Suppressor macrophage (primary cell): ENCODE results near the gene WDR1.
A peak's percentile ranks its signal among the peaks of the same experiment; 100 is the strongest.

Source experiments
- DNase-seq, 4 experiments: peaks; one replicate each; pipeline ENCODE4 v3.0.0-alpha.2; 2020 to 2022

The WDR1 gene

DNA sequence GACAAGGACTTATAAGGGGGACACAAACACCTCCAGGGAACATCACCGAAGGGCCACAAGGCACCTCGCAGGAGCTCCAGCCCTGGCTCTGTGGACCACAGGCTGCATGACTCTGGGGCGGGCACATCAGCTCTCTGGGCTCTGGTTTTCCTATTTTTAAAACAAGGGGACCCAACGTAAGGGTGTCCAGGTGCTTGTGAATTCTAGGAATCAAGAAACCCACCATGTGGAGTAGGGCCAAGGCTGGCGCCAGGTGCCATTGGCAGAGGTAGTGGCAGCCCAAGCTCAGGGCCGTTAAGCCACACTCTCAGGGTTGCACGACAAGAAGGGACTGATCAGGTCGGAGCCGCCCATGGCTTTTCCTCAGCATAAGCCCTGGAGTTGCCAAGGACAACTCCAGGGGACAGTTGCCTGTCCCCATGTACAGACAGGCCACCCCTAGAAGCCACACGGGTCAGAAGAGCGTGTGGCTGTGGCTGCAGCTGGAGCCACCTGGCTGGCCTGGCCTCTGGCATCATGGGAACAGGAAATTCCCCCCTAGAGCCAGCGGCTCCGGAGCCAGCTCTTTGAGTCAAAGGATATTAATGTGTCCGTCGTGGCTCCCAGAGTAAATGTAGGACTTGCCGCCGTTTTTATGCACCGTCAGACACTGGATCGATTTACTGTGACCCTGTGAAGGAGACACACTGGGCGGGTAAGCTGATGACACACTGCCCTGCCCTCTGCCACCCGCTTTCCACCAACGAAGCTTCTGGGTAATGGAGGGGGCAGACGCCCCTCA, 32.5 kb downstream of the WDR1 start:
- DNase-seq = no peak

GRCh38 chr4:10083331-10083771, 33.2 kb downstream of the WDR1 start:
- no peak for DNase-seq

- no peak for DNase-seq
Measured at GRCh38 chr4:10082459-10083272, 33.9 kb downstream of the WDR1 start.

- DNase-seq = no peak
Measured at GRCh38 chr4:10082047-10082446, 34.6 kb downstream of the WDR1 start.

- DNase-seq = no peak
Measured at GRCh38 chr4:10081218-10081606, 35.4 kb downstream of the WDR1 start.

DNA sequence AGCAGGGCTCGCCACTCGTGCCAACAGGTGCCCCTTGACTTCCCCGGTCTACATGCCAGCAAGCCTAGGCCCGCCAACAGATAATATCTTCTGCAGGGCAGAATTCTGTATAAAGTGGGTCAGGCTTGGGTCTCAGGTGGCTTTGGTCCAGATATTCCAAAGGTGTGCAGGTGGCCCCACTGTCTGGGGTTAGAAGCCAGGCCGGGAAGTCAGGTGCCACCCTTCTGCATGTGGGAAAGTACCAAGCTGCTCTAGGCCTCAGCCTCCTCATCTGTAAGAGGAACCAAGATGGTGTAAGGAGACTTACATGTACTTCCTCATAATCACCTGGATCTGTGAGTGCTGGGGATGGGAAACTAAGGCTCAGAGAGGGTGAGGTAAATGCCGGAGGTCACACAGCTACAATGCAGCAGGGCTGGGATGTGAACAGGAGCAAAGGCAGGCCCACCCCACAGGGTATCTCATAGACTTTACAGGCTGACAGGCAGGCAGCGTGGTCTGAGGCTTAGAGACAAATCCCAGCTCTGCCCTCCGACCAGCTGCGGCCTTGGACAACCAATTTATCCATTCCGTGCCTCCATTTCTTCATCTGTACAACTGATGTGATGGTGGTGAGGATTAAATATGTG, 35.9 kb downstream of the WDR1 start:
- no peak for DNase-seq

GRCh38 chr4:10079912-10080588, 36.5 kb downstream of the WDR1 start:
- DNase-seq = no peak

- no peak for DNase-seq
Measured at GRCh38 chr4:10079256-10079655, 37.3 kb downstream of the WDR1 start.

- DNase-seq = no peak
Measured at GRCh38 chr4:10078481-10079233, 37.9 kb downstream of the WDR1 start.

- DNase-seq = peak in 3 of 4 experiments; percentile 23 to 26 (median 23)
Measured at GRCh38 chr4:10077483-10078335, 38.9 kb downstream of the WDR1 start.

DNA sequence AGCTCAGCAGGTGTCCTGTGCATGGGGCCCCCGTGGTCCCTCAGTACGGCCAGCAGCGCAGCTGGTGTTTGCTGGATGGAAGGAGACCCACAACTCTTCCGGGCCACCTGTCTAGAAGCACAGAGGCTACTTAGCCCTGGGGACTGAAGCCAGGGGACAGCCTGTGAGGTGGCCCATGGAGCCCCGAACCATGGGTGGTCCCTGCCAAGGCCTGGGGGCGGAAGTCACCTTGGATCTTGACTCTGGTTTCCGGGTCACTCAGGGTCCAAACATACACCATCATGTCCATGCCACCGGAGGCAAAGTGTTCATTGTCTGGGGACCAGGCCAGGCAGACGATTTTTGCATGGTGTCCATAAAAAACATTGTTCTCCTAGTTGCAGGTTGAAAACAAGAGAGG, 39.5 kb downstream of the WDR1 start:
- DNase-seq = no peak

GRCh38 chr4:10075953-10076391, 40.6 kb downstream of the WDR1 start:
- DNase-seq = no peak

DNA sequence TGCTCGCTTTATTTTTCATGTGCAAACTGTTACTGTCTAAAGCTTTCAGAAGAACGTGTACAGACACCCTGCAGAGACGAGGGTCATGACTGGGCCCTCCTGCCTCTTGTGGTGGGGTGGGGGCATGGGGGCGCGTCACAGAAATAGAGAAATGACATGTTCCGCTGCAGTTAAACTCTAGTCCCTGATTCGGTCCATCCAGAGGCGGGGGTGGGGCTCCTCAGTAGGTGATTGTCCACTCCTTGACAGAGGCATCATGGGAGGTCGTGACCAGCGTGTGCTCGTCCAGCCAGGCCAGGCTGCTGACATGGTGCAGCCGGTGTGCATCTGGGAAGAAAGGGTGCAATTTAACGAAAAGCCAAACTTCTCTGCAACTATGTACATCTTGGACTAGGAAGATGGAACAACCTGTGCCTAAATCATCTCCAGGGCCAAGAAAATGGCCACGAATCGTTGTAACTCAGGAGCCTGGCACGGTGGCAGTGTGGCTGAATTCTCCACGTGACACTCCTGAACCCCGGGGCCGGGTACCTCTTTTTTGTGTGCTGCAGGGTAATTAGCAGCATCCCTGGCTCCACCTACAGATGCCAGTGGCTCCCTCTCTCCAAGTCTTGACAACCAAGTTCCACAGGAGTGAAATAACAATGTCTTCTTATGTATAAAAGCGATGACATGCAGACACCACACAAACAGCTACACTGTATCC, 41.3 kb downstream of the WDR1 start:
- no peak for DNase-seq

GRCh38 chr4:10074767-10075105, 41.9 kb downstream of the WDR1 start:
- peak in 3 of 4 experiments; percentile 25 to 31 (median 26) for DNase-seq

GRCh38 chr4:10074076-10074766, 42.4 kb downstream of the WDR1 start:
- no peak for DNase-seq

- no peak for DNase-seq
Measured at GRCh38 chr4:10072420-10073017, 44.1 kb downstream of the WDR1 start.

- DNase-seq = no peak
Measured at GRCh38 chr4:10069075-10069642, 47.4 kb downstream of the WDR1 start.

- DNase-seq = no peak
Measured at GRCh38 chr4:10066670-10067651, 49.6 kb downstream of the WDR1 start.
